Astrocyte of the hippocampus (primary cell): ENCODE data around the gene LARP1B.
"Not testable (repeated sequence)": the region's sequence is repeated elsewhere in the genome, so short reads cannot be mapped to it uniquely, and the experiment has no call there.

ENCODE experiments used
- DNase-seq: peaks from one replicate; pipeline ENCODE4 v3.0.0; 2011; ENCODE audit warnings: low read depth, low spot score

Gene LARP1B

DNA sequence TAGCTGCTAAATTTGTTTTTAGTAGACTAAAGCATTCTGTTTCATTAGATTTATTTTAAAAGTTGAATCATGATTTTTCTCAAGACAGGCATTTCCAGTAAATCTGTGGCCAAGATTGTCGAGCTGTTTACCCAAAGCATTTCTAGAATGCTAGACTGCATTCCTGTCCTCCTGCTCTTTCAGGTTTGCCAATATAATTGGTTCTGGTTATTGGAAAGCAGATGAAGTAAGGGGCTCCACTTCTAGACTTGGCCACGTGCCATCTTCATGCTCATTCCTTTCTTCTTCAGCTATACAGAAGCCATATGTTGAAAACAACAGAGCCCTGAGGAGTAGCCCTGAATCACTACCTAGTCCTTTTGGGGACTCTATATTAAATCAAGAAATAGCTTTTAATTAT lies 164.0 kb downstream of the LARP1B start:
- DNase-seq: peak; percentile 83

DNA sequence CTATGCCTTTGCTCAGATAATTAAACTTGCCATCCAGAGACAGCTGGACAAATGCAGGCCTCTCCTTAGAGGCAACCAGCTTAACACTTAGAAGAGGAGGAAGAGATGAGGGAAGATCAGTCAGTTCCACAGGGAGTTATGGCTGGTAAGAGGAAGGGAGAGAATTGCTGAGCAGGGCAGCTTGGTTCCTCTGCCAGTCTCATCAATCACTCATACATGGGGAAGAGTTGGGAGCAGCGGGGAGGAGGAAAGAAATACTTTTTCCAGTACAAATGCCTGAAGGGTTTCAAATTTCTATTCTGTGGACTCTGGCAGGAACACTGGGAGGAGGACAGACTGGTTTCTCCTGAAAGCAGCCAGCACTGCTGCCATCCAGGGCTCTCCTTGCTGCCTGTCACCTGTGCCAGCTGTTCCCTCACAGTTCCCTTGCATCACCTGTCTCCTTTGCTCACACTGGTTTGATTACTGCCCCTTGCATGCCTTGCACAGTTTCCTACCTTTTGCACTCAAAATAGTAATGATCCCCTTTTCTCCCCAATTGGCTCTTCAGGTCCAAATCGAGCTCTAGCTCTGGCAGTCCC lies 167.0 kb downstream of the LARP1B start:
- peak; percentile 46 for DNase-seq

DNA sequence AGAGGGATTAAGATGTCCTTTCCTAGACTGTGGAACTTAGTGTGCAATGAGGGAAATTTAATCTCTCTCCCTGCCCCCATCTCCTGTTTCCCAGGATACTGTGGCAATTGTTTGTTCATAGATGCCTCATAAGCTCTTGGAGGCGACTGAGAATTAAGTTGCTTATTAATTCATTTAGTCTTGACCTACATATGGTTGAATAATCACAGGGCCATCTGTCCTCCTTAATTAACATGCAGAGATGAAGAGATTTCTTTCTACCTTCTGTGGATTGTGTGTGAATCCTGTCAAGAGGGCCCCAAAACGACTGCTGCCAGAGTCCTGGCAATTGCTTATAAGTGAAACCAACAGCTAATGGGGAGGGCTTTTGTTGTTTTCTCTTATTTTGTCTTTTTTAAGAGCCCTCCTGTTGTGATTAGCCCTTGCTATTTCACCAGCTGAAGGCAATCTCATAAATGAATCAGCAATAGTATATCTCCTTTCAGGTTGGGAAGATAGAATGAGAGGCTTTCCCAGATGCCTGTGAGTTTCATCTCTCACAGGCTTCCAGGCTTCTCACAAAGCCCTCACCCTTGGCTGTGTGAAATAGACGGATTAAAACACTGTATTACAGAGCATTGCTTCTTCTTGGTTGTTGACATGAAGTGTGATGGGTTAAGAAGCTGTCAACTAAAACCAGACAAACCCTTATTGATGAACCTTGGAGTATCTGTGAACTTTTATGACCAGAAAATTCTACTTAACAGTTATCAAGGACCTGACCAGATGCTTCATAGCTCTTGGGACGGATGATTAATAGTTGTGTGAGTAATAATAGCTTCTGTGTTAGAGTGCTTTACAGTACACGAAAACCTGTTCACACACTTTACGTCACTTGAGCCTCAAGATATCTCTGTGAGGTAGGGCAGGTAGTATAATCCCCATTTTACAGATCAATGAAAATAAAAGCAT lies 168.0 kb downstream of the LARP1B start:
- DNase-seq: no peak

DNA sequence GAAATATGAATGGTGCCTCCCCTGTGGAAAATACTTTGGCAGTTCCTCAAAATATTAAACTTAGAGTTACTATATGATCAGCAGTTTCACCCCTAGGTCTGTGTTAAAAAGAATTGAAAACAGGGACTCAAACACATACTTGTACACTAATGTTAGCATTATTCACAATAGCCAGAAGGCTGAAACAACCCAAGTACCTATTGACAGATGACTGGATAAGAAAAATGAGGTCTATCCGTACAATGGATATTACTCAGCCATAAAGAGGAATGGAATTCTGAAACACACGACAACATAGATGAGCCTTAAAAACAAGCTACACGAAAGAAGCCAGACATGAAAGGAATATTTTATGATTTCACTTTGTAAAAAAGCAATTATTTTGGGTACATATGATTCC lies 171.6 kb downstream of the LARP1B start:
- DNase-seq: no peak

DNA sequence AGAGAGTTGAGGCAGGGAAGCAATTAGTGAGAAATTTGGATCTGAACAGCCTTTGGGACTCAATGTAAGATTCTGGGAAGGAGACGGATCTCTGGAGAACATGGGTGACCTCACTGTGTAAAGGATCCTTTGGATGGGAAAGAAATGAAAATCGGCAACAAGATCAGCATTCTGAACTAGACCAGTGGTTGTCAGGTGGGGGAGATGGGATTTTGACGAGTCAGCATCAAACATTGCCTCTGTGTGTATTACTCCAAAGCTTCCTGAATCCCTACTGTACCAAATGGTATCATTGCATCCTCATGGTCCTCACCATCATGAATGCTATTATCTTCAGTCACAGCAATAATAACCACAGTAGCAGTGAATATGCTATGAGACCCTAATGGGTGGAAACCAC lies 173.7 kb downstream of the LARP1B start:
- DNase-seq: no peak

DNA sequence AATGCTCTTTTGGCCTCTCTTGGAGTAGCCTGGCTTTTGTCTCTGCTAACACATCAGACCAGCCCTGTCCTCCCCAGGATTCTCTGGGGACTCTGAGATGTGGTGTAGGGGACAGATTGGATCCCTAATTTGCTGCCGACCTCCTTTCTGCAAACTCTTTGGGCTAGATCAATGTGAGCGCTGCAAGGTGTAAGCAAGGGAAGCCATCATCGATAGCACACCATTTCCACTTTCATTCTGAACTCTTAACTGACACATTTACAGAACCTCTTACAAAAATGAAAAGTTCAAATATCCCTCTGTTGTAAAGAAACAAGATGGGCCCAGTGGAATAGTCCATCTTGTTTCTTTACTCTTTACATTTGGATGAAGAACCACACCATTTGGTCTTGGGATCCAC lies 179.9 kb downstream of the LARP1B start:
- no peak for DNase-seq

DNA sequence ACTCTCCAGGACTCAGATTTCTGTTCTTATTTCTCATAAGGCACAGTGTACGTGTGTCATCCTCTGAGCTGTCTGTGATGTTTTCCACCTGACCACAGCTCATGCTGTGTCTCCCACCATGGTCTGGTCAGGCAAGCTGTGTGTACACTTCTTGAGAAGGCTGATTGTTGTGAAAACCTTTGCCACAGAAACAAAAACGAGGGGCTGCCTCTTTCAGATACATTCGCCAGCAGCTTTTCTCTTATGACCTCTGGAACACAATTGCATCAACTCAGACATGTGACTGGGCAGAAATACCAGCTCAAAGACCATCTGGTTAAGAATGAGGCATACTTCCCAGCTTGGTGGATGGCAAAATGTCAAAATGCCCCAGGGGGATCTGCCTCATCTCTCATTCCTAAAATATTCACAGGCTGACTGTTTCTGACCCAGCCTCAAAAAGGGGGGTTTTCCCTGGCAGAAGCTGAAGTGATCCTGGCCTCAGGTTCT lies 180.4 kb downstream of the LARP1B start:
- DNase-seq: peak; percentile 91

DNA sequence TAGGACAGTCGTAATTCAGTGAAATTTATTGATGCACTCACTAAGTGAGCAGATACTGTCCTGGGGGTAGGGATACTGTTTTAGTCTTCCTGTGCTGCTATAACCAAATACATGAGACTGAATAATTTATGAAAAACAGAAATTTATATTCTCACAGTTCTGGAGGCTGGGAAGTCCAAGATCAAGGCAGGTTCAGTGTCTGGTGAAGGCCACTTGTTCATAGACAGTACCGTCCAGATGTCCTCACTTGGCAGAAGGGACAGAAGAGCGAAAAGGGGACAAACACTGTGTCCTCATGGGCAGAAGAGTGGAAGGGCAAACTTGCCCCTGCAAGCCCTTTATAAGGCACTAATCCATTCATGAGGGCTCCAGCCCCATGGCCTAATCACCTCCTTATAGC lies 180.9 kb downstream of the LARP1B start:
- no peak for DNase-seq

DNA sequence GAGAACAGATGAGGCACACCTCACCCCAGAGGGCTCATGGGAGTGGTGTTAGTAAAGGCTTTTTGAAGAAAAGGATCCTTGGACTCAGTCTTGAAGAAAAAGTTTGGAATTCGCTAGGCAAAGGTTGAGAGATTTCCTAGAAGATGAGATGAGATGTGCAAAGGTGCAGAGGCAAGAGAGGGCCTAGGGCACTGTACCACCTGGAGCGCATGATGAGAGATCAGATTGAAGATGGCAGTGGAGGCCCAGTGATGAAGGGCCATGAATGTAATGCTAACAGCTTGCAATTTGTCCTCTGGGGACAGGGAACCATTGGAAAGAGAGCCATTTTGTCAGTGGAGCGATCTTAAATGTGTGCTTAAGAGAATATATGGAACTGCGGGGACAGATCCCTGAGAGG lies 181.5 kb downstream of the LARP1B start:
- no peak for DNase-seq

DNA sequence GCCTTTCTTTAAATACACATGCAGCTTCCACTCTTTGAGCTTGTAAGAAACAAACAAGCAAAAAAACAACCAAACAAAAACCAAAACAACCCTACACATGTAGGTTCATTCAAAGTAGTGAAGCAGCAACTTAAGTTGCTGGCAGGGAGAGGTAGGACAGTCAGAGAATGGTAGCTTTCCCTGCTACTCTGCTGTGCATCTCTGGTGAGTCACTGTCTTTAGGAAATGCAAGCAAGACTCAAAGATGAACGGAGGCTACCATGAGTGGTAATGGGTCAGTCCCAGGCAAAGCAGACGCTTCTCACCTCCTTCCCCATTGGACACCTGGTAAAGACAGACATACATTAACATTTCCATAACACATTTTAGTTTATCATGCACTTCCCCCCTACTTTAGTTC lies 183.3 kb downstream of the LARP1B start:
- DNase-seq: no peak

DNA sequence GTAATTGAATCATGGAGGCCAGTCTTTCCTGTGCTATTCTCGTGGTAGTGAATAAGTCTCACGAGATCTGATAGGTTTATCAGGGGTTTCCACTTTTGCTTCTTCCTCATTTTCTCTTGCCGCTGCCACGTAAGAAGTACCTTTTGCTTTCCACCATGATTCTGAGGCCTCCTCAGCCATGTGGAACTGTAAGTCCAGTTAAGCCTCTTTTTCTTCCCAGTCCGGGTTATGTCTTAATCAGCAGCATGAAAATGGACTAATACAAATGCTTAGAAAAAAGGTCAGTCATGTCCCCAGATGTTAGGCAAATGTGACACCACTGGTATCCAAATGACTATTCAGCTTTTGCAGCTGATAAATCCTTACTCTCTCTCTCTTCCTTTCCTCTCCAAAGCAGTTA lies 184.3 kb downstream of the LARP1B start:
- not testable (repeated sequence) for DNase-seq

DNA sequence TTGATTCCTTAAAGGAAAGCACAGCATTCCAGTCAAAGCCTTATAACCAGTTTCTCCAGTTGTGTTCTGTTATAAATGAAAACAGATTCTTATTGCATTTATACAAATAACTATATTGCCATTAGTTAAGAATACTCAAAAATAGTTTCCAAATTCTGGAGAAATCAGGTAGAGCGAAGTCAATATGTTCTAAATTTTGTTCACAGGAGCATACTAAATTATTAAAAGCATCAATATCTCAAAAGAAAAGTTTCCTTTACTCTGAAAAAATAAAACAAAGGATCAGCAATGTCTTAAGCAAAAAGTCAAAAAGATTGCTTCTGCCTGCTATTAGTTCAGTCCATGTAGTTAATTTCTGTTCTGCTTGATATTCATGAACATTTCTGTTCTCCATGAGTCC lies 186.8 kb downstream of the LARP1B start:
- DNase-seq: no peak

DNA sequence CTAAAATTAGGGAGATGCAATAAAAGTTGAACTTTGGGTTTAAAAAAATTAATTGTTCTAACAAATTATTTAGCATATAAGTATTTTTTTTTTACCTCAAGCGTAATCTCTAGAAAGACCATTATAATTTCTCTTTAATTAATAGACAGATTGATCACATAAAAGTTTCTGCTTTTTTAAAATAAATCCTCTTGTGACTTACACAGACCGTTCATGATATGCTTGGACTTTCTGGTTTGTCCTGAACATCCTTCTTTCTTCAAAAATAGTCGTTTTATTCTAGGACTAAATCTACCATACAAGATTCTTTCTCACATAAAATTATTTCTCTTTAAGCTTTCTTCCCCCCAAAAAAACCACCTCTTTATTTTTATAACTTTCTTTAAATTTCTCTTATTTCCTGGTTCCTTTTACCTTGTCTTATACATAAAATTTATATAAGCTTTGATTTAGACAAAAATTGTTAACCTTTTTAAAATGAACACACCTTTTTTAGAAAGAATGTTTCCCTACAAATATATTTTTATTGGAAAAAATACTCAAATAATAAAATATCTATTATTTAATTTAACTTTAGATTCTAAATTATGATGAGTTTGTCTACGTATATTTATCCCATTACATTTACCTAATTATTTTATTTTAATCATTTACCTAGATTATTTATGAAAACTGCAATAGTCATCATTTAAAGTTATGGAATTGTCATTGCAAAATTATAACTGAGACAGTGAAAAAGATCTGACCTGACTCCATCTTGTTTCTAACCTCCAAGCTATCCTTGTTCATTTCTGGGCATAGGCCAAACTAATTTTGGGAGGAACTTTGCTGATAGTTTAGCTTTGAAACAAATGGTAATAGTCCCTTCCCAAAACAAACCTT lies 188.9 kb downstream of the LARP1B start:
- no peak for DNase-seq

DNA sequence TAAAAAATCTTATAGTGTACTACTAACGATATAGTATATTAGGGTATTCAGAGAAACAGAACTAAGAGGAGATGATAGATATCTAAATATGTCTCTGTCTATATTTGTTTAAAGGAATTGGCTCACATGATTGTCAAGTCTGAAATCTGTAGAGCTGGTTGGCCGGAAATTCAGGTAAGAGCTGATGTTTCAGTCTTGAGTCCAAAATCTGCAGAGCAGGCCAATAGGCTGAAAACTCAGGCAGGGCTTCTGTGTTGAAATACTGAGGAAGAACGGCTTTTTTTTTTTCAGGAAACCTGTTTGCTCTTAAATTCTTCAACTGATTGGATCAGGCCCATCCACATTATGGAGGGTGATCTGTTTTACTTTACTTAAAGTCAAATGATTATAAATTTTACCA lies 194.8 kb downstream of the LARP1B start:
- no peak for DNase-seq

DNA sequence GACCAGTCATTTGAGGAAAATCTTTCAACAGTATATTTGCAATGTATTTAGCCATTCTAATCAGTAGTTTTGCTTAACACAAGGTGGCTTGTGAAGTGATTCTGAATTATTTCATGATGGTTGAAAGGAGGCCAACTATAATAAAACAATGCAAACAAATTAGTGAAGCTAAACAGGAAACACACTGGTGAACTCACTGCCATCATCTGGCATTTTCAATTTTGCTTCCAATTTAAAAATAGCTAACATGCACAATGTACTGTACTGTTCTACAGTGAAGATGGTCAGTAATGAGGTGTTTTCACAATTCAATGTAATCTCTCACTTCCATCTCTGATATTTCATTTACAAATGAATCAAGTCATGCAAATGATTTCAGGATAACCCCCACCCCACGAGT lies 195.4 kb downstream of the LARP1B start:
- no peak for DNase-seq

DNA sequence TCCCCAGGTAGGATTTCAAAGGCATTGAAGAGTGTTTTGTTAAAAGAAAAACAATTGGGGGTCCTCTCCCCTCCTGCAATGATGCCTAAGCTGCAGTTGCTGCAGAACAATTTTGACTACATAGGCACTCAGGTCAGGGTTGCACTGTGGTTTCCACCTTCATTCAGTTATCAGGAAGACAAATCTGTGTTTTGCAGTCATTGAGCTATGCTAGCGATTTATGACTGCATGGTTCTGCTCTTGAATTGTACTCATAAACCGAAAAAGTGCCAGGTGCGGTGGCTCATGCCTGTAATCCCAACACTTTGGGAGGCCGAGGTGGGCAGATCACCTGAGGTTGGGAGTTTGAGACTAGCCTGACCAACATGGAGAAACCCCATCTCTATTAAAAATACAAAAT lies 197.1 kb downstream of the LARP1B start:
- DNase-seq: not testable (repeated sequence)

DNA sequence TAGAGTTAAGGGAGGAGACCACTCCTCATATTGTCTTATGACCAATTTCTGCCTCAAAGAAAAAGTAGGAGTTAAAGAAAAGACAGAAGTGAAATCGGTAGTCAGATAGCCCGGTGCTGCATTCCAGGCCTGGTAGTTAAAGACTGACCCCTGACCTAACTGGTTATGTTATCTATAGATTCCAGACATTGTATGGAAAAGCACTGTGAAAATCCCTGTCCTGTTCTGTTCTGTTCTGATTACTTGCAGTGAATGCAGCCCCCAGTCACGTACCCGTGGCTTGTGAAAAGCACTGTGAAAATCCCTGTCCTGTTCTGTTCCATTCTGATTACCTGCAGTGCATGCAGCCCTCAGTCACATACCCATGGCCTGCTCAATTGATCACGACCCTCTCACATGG lies 198.8 kb downstream of the LARP1B start:
- not testable (repeated sequence) for DNase-seq
